GM19395 (cell line): ENCODE data around the gene MICALL1.
"Not testable (repeated sequence)": the region's sequence is repeated elsewhere in the genome, so short reads cannot be mapped to it uniquely, and the experiment has no call there.

Experiments used
- ATAC-seq: cut with Tn5 transposase; IDR thresholded peaks from one replicate; pipeline ENCODE4 v1.9.1; 2021; ENCODE audit warnings: mild to moderate bottlenecking, moderate library complexity; ENCODE audit not compliant: unreplicated experiment

Gene MICALL1

GRCh38 chr22:37957232-37957631, 51.1 kb downstream of the MICALL1 start:
- ATAC-seq, result no peak

- ATAC-seq, result no peak
Observed at GRCh38 chr22:37959231-37959825, 53.2 kb downstream of the MICALL1 start.

- no peak for ATAC-seq
Observed at GRCh38 chr22:37961062-37961461, 55.0 kb downstream of the MICALL1 start.

GRCh38 chr22:37965940-37966664, 60.0 kb downstream of the MICALL1 start:
- no peak for ATAC-seq

- ATAC-seq, result no peak
Observed at GRCh38 chr22:37967147-37967546, 61.0 kb downstream of the MICALL1 start.

- no peak for ATAC-seq
Observed at GRCh38 chr22:37967637-37968451, 61.7 kb downstream of the MICALL1 start.

- no peak for ATAC-seq
Observed at GRCh38 chr22:37968452-37969251, 62.6 kb downstream of the MICALL1 start.

GRCh38 chr22:37970864-37971263, 64.8 kb downstream of the MICALL1 start:
- no peak for ATAC-seq

GRCh38 chr22:37971475-37972434, 65.7 kb downstream of the MICALL1 start:
- no peak for ATAC-seq

- ATAC-seq, result no peak
Observed at GRCh38 chr22:37972527-37972926, 66.4 kb downstream of the MICALL1 start.

GRCh38 chr22:37973271-37974170, 67.4 kb downstream of the MICALL1 start:
- ATAC-seq, result no peak

- ATAC-seq, result no peak
Observed at GRCh38 chr22:37975153-37975552, 69.1 kb downstream of the MICALL1 start.

- not testable (repeated sequence) for ATAC-seq
Observed at GRCh38 chr22:37976022-37976421, 69.9 kb downstream of the MICALL1 start.

- ATAC-seq, result no peak
Observed at GRCh38 chr22:37976547-37976946, 70.5 kb downstream of the MICALL1 start.

GRCh38 chr22:37979782-37980181, 73.7 kb downstream of the MICALL1 start:
- no peak for ATAC-seq

GRCh38 chr22:37981282-37982011, 75.3 kb downstream of the MICALL1 start:
- ATAC-seq, result no peak

GRCh38 chr22:37982151-37982785, 76.2 kb downstream of the MICALL1 start:
- no peak for ATAC-seq
